ENCODE measurements around the gene ACOX2.
A peak's percentile ranks its signal among the peaks of the same experiment; 100 is the strongest.

Gene ACOX2

GRCh38 chr3:58463181-58463941, 73.6 kb downstream of the ACOX2 start:
- Mint-ChIP-seq H3K9me3 (no peaks in the 10 kb centered on the region), H3K4me3 (peak overlapping the region; percentile 43), H3K4me1 (peaks cover 6% of the 10 kb centered on the region), H3K36me3 (no peaks in the 10 kb centered on the region), H3K27ac (peak overlapping the region; percentile 17), H3K27me3 (no peaks in the 10 kb centered on the region)
- peak; percentile 91 for ATAC-seq

- Mint-ChIP-seq H3K36me3 (no peaks in the 10 kb centered on the region), H3K27ac (no peak overlapping the region), H3K9me3 (no peaks in the 10 kb centered on the region), H3K4me3 (no peak overlapping the region), H3K4me1 (peaks cover 6% of the 10 kb centered on the region), H3K27me3 (no peaks in the 10 kb centered on the region)
- no peak for ATAC-seq
These were observed 74.2 kb downstream of the ACOX2 start for GRCh38 chr3:58462829-58463180.

- no peak for ATAC-seq
- Mint-ChIP-seq H3K27me3 (no peaks in the 10 kb centered on the region), H3K4me1 (peaks cover 6% of the 10 kb centered on the region)
These were observed 77.8 kb downstream of the ACOX2 start for GRCh38 chr3:58459160-58459559.

More at GRCh38 chr3:58459160-58459559, 77.8 kb downstream of the ACOX2 start:
- Mint-ChIP-seq H3K36me3 (peaks cover 16% of the 10 kb centered on the region), H3K4me3 (no peak overlapping the region), H3K27ac (no peak overlapping the region), H3K9me3 (peaks cover 5% of the 10 kb centered on the region)

Data from stimulated activated memory B cell treated with anti-CD40 and anti-IgM and Interleukin-4, amounts not matched to agents 10 μg/mL and 1 μg/mL and 100 μg/mL, for 72 hours (primary cell).